LHCN-M2 (cell line): ENCODE results near the gene COL13A1. TPM values are rescaled to one million over a fixed set of nuclear protein-coding genes. Genes with fewer than 3 reads are reported as not detected.

ENCODE experiments used
- DNase-seq: peaks from one replicate; pipeline ENCODE4 v3.0.0-alpha.2; 2012; ENCODE audit warnings: low read depth
- total RNA-seq: library from RNA; depleted of rRNA; stranded (reverse); fragments of >200 nt; gene quantifications from 2 replicates; pipeline ENCODE4 v1.2.3, GENCODE V29; 2014

The COL13A1 gene
- total RNA-seq, 1 experiment from 2014 or later, result 2.6 TPM

- DNase-seq, result peak; percentile 68
Measured at GRCh38 chr10:69845574-69846292, 44.0 kb downstream of the COL13A1 start.

GRCh38 chr10:69846293-69846921, 44.7 kb downstream of the COL13A1 start:
- peak; percentile 17 for DNase-seq

GRCh38 chr10:69847458-69847857, 45.8 kb downstream of the COL13A1 start:
- no peak for DNase-seq

- DNase-seq, result no peak
Measured at GRCh38 chr10:69847883-69848282, 46.2 kb downstream of the COL13A1 start.

- no peak for DNase-seq
Measured at GRCh38 chr10:69848454-69848853, 46.7 kb downstream of the COL13A1 start.

- no peak for DNase-seq
Measured at GRCh38 chr10:69849825-69850224, 48.1 kb downstream of the COL13A1 start.

- no peak for DNase-seq
Measured at GRCh38 chr10:69850440-69850839, 48.7 kb downstream of the COL13A1 start.

- no peak for DNase-seq
Measured at GRCh38 chr10:69851306-69851705, 49.6 kb downstream of the COL13A1 start.

GRCh38 chr10:69853064-69853463, 51.4 kb downstream of the COL13A1 start:
- no peak for DNase-seq

- DNase-seq, result no peak
Measured at GRCh38 chr10:69854511-69855345, 53.0 kb downstream of the COL13A1 start.

GRCh38 chr10:69855346-69856111, 53.8 kb downstream of the COL13A1 start:
- DNase-seq, result no peak

- no peak for DNase-seq
Measured at GRCh38 chr10:69856601-69857166, 55.0 kb downstream of the COL13A1 start.

GRCh38 chr10:69858201-69858600, 56.5 kb downstream of the COL13A1 start:
- DNase-seq, result no peak

- DNase-seq, result no peak
Measured at GRCh38 chr10:69860271-69860670, 58.6 kb downstream of the COL13A1 start.

GRCh38 chr10:69861251-69862240, 59.8 kb downstream of the COL13A1 start:
- peak; percentile 71 for DNase-seq

GRCh38 chr10:69862882-69863530, 61.3 kb downstream of the COL13A1 start:
- peak; percentile 32 for DNase-seq

- DNase-seq, result peak; percentile 36
Measured at GRCh38 chr10:69863580-69863979, 61.9 kb downstream of the COL13A1 start.

GRCh38 chr10:69864321-69864720, 62.6 kb downstream of the COL13A1 start:
- DNase-seq, result peak; percentile 81

- no peak for DNase-seq
Measured at GRCh38 chr10:69865450-69865849, 63.7 kb downstream of the COL13A1 start.
